ENCODE data around the gene VMA21.
A peak's percentile ranks its signal among the peaks of the same experiment; 100 is the strongest.

Gene VMA21

DNA sequence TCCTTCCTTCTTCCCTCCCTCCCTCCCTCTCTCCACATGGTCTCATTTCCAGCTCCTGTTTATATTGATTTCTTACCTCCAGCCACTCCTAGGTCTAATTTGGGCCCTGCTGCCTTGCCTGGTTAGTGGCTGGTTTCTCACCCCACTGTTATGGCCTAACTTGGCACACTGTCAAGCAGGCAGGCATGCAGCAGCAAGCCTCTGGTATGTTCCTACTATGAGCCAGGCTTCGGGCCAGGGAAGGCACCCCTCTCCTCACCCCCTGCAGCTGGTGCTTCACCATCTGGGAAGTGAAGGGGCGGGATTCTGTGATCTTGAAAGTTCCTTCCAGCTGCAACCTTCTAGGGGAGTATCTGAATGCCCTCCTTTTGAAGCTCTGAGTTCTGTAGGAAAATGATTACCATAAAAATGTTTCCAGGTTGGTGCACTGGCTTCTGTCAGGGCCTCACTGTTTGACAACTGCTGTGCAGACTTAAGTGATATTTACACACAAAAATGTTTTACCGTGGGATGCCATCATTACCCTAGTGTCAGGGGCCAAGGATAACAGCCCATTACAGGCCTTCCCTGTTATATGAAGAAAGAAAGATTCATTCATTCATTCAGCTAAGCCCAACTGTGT is 10.1 kb upstream of the VMA21 start:
- no peak overlapping the region for H3K27ac ChIP-seq
- H3K4me3 ChIP-seq = no peak overlapping the region
- no peak overlapping the region for H3K9ac ChIP-seq (ENCODE audit: insufficient read length)
- H3K9me3 ChIP-seq (ENCODE audit: low read depth, low read length) = no peaks in the 10 kb centered on the region
- H3K36me3 ChIP-seq (ENCODE audit: insufficient read depth, low read length) = no peaks in the 10 kb centered on the region
- DNase-seq (ENCODE audit: low read depth, low spot score) = no peak
- TF ChIP-seq EZH2 (IDR thresholded peaks at IDR 0.05) = no peak
- no peak for TF ChIP-seq FOXP2 (optimal IDR thresholded peaks at IDR 0.05; ENCODE audit: control extremely low read depth, extremely low read length, insufficient read depth)
- no peak for TF ChIP-seq POLR2AphosphoS5 (IDR thresholded peaks at IDR 0.05; ENCODE audit: borderline replicate concordance, low read depth, low read length)

- no peak overlapping the region for H3K9ac ChIP-seq (ENCODE audit: insufficient read length)
- no peak overlapping the region for H3K4me3 ChIP-seq
- H3K27ac ChIP-seq = no peak overlapping the region
- no peaks in the 10 kb centered on the region for H3K36me3 ChIP-seq (ENCODE audit: insufficient read depth, low read length)
- no peak for DNase-seq (ENCODE audit: low read depth, low spot score)
- TF ChIP-seq EZH2 (IDR thresholded peaks at IDR 0.05) = no peak
- no peak for TF ChIP-seq POLR2AphosphoS5 (IDR thresholded peaks at IDR 0.05; ENCODE audit: borderline replicate concordance, low read depth, low read length)
- TF ChIP-seq FOXP2 (optimal IDR thresholded peaks at IDR 0.05; ENCODE audit: control extremely low read depth, extremely low read length, insufficient read depth) = no peak
- H3K9me3 ChIP-seq (ENCODE audit: low read depth, low read length) = no peaks in the 10 kb centered on the region
These were observed 5.3 kb upstream of the VMA21 start for GRCh38 chrX:151391722-151392121.

DNA sequence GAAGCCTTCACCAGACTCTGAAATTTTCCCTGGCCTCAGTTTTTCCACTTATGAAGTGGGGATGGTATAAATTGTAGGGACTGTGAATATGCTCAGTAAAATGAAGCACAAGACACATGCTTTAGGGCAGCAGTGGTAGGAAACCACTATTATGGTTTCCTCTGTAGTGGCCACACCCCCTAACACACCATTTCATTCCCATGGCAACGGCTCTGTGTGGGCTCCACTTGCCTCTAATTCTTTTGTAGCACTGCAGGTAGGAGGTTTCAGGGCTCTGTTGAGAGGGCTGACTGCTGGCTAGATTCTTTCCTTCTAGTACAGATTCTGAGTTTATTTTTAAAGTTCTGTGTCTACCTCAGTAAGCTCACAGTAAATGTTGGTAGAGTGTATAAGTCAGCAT is 3.5 kb upstream of the VMA21 start:
- Histone ChIP-seq H3K27ac (no peak overlapping the region), H3K4me3 (no peak overlapping the region), H3K9me3 (ENCODE audit: low read depth, low read length) (no peaks in the 10 kb centered on the region), H3K36me3 (ENCODE audit: insufficient read depth, low read length) (no peaks in the 10 kb centered on the region), H3K9ac (ENCODE audit: insufficient read length) (no peak overlapping the region)
- TF ChIP-seq POLR2AphosphoS5 (IDR thresholded peaks at IDR 0.05; ENCODE audit: borderline replicate concordance, low read depth, low read length) = no peak
- no peak for TF ChIP-seq EZH2 (IDR thresholded peaks at IDR 0.05)
- TF ChIP-seq FOXP2 (optimal IDR thresholded peaks at IDR 0.05; ENCODE audit: control extremely low read depth, extremely low read length, insufficient read depth) = no peak
- no peak for DNase-seq (ENCODE audit: low read depth, low spot score)

DNA sequence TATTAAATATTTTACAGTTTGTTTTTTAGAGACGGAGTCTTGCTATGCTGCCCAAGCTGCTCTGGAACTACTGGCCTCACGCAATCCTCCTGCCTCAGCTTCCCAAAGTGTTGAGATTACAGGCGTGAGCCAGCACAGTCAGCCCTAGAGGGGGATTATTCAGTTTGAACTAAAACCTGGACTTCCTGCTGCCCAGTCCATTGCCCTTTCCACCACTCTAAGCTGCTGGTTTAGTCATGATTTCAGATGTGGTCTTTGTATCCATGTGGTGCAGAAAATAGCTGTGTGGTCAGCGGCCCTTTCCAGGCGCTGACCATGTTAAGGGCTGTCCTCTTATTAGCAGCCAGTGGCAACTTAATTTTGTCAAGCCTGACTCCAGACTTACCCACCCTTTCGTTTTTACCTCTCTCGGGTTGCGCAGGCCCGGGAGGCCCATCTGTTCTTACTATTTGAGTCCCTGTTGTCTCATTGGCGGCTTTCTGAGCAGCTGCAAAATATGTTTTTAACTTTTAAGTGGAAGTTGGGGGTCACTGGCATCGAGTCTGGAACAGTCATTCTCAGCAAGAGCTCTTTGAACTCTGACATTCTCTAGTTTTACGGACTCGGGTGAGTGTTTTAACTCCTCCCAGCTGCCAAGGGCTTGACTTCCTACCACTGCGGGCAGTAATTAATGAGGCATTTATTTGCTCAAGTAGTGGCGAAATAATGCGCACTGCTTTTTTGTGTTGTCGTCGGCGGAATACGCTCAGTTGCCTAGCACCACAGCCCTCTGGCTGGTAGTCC is 773 bp upstream of the VMA21 start:
- H3K4me3 ChIP-seq = peak overlapping the region; percentile 80
- peak overlapping the region; percentile 76 for H3K9ac ChIP-seq (ENCODE audit: insufficient read length)
- no peak for TF ChIP-seq POLR2AphosphoS5 (IDR thresholded peaks at IDR 0.05; ENCODE audit: borderline replicate concordance, low read depth, low read length)
- no peak for TF ChIP-seq FOXP2 (optimal IDR thresholded peaks at IDR 0.05; ENCODE audit: control extremely low read depth, extremely low read length, insufficient read depth)
- no peak for TF ChIP-seq EZH2 (IDR thresholded peaks at IDR 0.05)
- H3K9me3 ChIP-seq (ENCODE audit: low read depth, low read length) = no peaks in the 10 kb centered on the region
- H3K27ac ChIP-seq = peak overlapping the region; percentile 83
- no peaks in the 10 kb centered on the region for H3K36me3 ChIP-seq (ENCODE audit: insufficient read depth, low read length)
- no peak for DNase-seq (ENCODE audit: low read depth, low spot score)

DNA sequence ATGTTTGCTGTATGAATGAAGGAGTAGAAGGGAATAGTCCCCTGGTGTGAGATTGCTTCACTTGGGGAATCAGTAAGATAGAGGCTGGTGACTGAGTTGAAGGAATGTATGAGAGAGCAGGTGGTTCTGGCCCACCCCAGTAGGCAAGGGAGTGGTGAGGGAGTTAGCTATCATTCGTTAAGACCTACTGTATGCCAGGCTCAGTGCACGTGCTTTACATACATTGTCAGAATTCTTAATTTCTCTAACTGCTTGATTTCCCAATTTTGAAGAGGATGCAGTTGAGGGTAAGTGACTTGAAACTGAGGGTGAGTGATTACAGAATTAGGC is 700 bp downstream of the VMA21 start:
- no peak for DNase-seq (ENCODE audit: low read depth, low spot score)
- Histone ChIP-seq H3K27ac (peak overlapping the region; percentile 60), H3K9me3 (ENCODE audit: low read depth, low read length) (no peaks in the 10 kb centered on the region), H3K4me3 (peak overlapping the region; percentile 80), H3K9ac (ENCODE audit: insufficient read length) (peak overlapping the region; percentile 94), H3K36me3 (ENCODE audit: insufficient read depth, low read length) (no peaks in the 10 kb centered on the region)
- TF ChIP-seq FOXP2 (optimal IDR thresholded peaks at IDR 0.05; ENCODE audit: control extremely low read depth, extremely low read length, insufficient read depth) (no peak), EZH2 (IDR thresholded peaks at IDR 0.05) (no peak), POLR2AphosphoS5 (IDR thresholded peaks at IDR 0.05; ENCODE audit: borderline replicate concordance, low read depth, low read length) (no peak)

GRCh38 chrX:151398346-151398745 is 1.3 kb downstream of the VMA21 start:
- Histone ChIP-seq H3K27ac (no peak overlapping the region), H3K9me3 (ENCODE audit: low read depth, low read length) (no peaks in the 10 kb centered on the region), H3K9ac (ENCODE audit: insufficient read length) (no peak overlapping the region), H3K4me3 (peak overlapping the region; percentile 80), H3K36me3 (ENCODE audit: insufficient read depth, low read length) (no peaks in the 10 kb centered on the region)
- no peak for DNase-seq (ENCODE audit: low read depth, low spot score)
- TF ChIP-seq FOXP2 (optimal IDR thresholded peaks at IDR 0.05; ENCODE audit: control extremely low read depth, extremely low read length, insufficient read depth) (no peak), EZH2 (IDR thresholded peaks at IDR 0.05) (no peak), POLR2AphosphoS5 (IDR thresholded peaks at IDR 0.05; ENCODE audit: borderline replicate concordance, low read depth, low read length) (no peak)

DNA sequence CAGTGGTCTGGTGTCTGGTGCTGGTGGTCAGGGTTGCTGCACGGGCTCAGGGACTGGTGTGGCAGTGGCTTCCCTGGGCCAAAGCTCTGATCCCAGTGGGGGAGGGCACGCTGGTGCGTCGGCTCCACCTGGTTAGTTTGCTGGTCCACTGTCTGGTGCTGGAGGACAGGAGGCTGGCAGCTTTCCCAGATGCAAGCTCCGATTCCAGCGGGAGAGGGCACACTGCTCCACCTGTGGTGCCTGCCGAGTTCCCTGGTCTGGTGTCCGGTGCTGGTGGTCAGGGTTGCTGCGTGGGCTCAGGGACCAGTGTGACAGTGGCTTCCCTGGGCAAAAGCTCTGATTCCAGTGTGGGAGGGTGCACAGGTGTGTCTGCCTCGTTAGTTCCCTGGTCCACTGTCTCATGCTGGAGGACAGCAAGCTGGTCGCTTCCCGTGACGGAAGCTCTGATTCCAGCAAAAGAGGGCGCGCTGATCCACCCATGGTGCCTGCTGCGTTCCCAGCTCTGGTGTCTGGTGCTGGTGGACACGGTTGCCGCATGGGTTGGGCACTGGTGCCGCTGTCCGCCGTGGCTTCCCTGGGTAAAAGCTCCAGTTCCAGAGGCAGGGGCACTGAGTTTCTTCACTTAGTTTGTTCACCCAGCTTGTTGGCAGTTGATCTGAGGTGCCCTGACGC is 5.8 kb downstream of the VMA21 start:
- Histone ChIP-seq H3K9ac (ENCODE audit: insufficient read length) (no peak overlapping the region), H3K27ac (no peak overlapping the region), H3K9me3 (ENCODE audit: low read depth, low read length) (no peaks in the 10 kb centered on the region), H3K4me3 (no peak overlapping the region), H3K36me3 (ENCODE audit: insufficient read depth, low read length) (peaks cover 11% of the 10 kb centered on the region; the same call in 1 of the 2 replicates)
- no peak for DNase-seq (ENCODE audit: low read depth, low spot score)
- TF ChIP-seq FOXP2 (optimal IDR thresholded peaks at IDR 0.05; ENCODE audit: control extremely low read depth, extremely low read length, insufficient read depth) (no peak), POLR2AphosphoS5 (IDR thresholded peaks at IDR 0.05; ENCODE audit: borderline replicate concordance, low read depth, low read length) (no peak), EZH2 (IDR thresholded peaks at IDR 0.05) (no peak)

GRCh38 chrX:151416579-151416978 is 19.6 kb downstream of the VMA21 start:
- Histone ChIP-seq H3K9me3 (ENCODE audit: low read depth, low read length) (no peaks in the 10 kb centered on the region), H3K4me3 (no peak overlapping the region), H3K27ac (no peak overlapping the region), H3K36me3 (ENCODE audit: insufficient read depth, low read length) (no peaks in the 10 kb centered on the region), H3K9ac (ENCODE audit: insufficient read length) (no peak overlapping the region)
- TF ChIP-seq FOXP2 (optimal IDR thresholded peaks at IDR 0.05; ENCODE audit: control extremely low read depth, extremely low read length, insufficient read depth) = no peak
- TF ChIP-seq EZH2 (IDR thresholded peaks at IDR 0.05) = no peak
- no peak for TF ChIP-seq POLR2AphosphoS5 (IDR thresholded peaks at IDR 0.05; ENCODE audit: borderline replicate concordance, low read depth, low read length)
- no peak for DNase-seq (ENCODE audit: low read depth, low spot score)
